ENCODE measurements around the gene TPPP3.
"Not testable (repeated sequence)": the region's sequence is repeated elsewhere in the genome, so short reads cannot be mapped to it uniquely, and the experiment has no call there.

TPPP3 gene

DNA sequence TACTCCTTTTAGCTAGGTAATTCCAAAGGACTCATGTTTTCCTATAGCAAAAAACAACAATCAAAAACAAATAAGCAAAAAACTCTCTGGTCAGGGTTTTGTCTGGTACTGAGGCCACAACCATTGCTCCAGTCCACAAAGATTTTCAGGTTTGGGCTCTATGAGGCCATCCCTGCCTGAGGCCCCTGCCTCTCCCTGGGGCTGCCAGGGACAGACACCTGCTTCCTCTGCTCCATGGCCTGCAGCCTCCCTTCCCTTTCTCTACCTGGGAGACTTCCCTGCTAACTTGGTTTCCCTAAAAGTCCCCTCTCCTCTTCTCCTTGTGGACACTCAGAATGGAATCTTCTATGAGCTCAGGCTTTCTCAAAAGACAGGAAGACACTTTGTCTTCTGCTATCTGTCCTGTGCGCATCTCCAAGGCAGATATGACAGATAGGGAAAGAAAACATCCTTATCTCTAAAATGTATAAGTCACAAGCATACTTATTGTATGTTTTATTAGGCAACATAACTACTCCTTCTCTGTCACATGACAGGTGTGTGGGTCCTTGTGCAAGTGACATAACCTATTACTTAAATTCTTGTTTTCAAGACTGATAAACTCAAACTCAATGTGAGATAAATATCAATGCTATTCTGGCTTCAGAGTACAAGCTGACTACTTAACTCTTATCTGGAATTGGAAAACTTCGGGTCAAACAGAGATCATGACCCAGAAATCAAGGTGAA lies 24.2 kb upstream of the TPPP3 start:
- TF ChIP-seq POLR2A (IDR thresholded peaks at IDR 0.05; ENCODE audit: low read depth, low read length) (no peak), POLR2AphosphoS5 (IDR thresholded peaks at IDR 0.05; ENCODE audit: low read depth, low read length) (no peak), PAX5 (IDR thresholded peaks at IDR 0.05; ENCODE audit: insufficient read depth, low read length, severe bottlenecking) (no peak), POU2F2 (IDR thresholded peaks at IDR 0.05; ENCODE audit: low read depth, low read length) (no peak), TAF1 (IDR thresholded peaks at IDR 0.05; ENCODE audit: low read depth, low read length) (no peak), SPI1 (IDR thresholded peaks at IDR 0.05; ENCODE audit: low read depth, low read length) (no peak)
- DNase-seq (ENCODE audit: insufficient read length, low spot score): no peak
- no peak for FAIRE-seq

DNA sequence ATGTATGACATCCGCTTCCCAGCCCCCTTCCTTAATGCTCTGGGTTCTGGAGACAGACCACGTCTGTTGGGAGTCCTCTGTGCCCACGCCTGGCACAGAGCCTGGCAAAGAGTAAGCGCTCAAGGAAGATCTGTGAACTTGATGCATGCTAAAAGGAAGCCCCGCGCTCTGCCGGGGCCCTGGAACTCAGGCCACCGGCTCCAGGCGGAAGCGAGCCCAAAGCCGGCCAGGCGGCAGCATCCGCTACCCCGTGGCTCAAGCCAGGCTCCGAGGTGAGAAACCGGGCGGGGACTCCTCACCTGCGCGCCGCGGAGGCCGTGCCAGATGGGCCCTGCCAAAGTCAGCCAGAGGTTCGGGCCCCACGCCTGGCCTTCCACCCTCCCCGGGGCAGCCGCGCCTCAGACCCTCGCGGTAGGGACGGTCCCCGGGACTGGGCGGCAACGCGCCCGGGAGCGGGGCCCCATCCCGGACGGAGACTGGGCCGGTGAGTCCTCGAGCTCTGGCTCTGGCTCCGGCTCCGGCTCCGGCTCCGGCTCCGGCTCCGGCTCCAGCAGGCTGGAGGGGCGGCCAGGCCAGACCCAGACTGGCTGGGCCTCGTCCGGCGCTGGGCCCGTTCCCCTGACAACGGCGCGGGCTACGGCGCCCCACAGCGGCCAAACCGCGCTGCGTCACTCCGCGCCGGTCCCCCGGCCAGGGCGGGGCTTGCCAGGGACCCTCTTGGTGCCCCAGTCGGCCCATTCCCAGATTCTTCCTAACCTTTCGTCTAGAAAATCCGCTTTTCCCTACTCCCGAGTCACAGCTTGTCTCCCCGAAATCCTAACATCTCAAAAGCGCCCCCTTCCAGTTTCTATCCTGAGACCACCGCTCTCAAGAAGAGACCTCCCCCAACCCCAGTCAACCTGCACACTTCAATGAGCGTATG lies 22.8 kb upstream of the TPPP3 start, which contains the start of gene ZDHHC1:
TSS of gene ZDHHC1 (minus strand) at position 606 of the 922 bp plus-strand sequence. CDS start 8,702 bp downstream, outside the sequence.
- no peak for TF ChIP-seq POLR2A (IDR thresholded peaks at IDR 0.05; ENCODE audit: low read depth, low read length)
- 0 out of 2 replicates have a peak, but pooled peaks have one; percentile 9 for TF ChIP-seq SPI1 (IDR thresholded peaks at IDR 0.05; ENCODE audit: low read depth, low read length)
- 0 out of 2 replicates have a peak, but pooled peaks have one; percentile 21 for TF ChIP-seq POU2F2 (IDR thresholded peaks at IDR 0.05; ENCODE audit: low read depth, low read length)
- peak; percentile 92 for DNase-seq (ENCODE audit: insufficient read length, low spot score)
- peak; percentile 40 for FAIRE-seq

- not testable (repeated sequence) for DNase-seq (ENCODE audit: insufficient read length, low spot score); FAIRE-seq
These were observed 22.1 kb upstream of the TPPP3 start for GRCh38 chr16:67415421-67415820.

GRCh38 chr16:67413978-67414911 lies 20.9 kb upstream of the TPPP3 start:
- TF ChIP-seq POU2F2 (IDR thresholded peaks at IDR 0.05; ENCODE audit: low read depth, low read length) (no peak), SPI1 (IDR thresholded peaks at IDR 0.05; ENCODE audit: low read depth, low read length) (peak; percentile 73)
- FAIRE-seq: peak; percentile 5
- DNase-seq (ENCODE audit: insufficient read length, low spot score): no peak

- FAIRE-seq: no peak
- DNase-seq (ENCODE audit: insufficient read length, low spot score): no peak
- TF ChIP-seq POLR2AphosphoS5 (IDR thresholded peaks at IDR 0.05; ENCODE audit: low read depth, low read length) (no peak), POLR2A (IDR thresholded peaks at IDR 0.05; ENCODE audit: low read depth, low read length) (no peak), PAX5 (IDR thresholded peaks at IDR 0.05; ENCODE audit: insufficient read depth, low read length, severe bottlenecking) (no peak), SPI1 (IDR thresholded peaks at IDR 0.05; ENCODE audit: low read depth, low read length) (no peak), TAF1 (IDR thresholded peaks at IDR 0.05; ENCODE audit: low read depth, low read length) (no peak), POU2F2 (IDR thresholded peaks at IDR 0.05; ENCODE audit: low read depth, low read length) (no peak)
These were observed 19.0 kb upstream of the TPPP3 start for GRCh38 chr16:67412294-67412693.

DNA sequence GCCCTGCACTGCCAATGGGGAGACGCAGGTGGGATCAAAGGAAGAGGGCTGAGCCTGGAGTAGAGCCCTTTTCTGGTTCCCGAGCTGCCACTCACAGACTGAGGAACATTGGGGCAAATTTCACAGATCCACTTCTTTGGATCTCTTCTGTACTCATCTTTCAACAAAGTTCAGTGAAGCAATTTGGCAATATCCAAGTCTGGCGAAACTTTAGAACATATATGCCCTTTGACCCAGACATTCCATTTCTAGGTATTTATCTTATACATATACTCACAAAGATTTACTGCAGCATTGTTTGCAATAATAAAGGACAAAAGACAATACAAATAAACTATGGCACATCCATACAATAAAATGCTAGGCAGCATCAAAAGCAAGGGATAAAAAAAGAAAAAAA lies 18.0 kb upstream of the TPPP3 start:
- TF ChIP-seq POU2F2 (IDR thresholded peaks at IDR 0.05; ENCODE audit: low read depth, low read length) (no peak), POLR2AphosphoS5 (IDR thresholded peaks at IDR 0.05; ENCODE audit: low read depth, low read length) (no peak), TAF1 (IDR thresholded peaks at IDR 0.05; ENCODE audit: low read depth, low read length) (no peak), SPI1 (IDR thresholded peaks at IDR 0.05; ENCODE audit: low read depth, low read length) (no peak), POLR2A (IDR thresholded peaks at IDR 0.05; ENCODE audit: low read depth, low read length) (no peak), PAX5 (IDR thresholded peaks at IDR 0.05; ENCODE audit: insufficient read depth, low read length, severe bottlenecking) (no peak)
- DNase-seq (ENCODE audit: insufficient read length, low spot score): no peak
- no peak for FAIRE-seq

GRCh38 chr16:67409631-67410030 lies 16.3 kb upstream of the TPPP3 start:
- no peak for TF ChIP-seq POU2F2 (IDR thresholded peaks at IDR 0.05; ENCODE audit: low read depth, low read length)
- TF ChIP-seq SPI1 (IDR thresholded peaks at IDR 0.05; ENCODE audit: low read depth, low read length): no peak
- TF ChIP-seq POLR2A (IDR thresholded peaks at IDR 0.05; ENCODE audit: low read depth, low read length): no peak
- TF ChIP-seq POLR2AphosphoS5 (IDR thresholded peaks at IDR 0.05; ENCODE audit: low read depth, low read length): no peak
- TF ChIP-seq PAX5 (IDR thresholded peaks at IDR 0.05; ENCODE audit: insufficient read depth, low read length, severe bottlenecking): no peak
- TF ChIP-seq TAF1 (IDR thresholded peaks at IDR 0.05; ENCODE audit: low read depth, low read length): no peak
- DNase-seq (ENCODE audit: insufficient read length, low spot score) (no peak), FAIRE-seq (no peak)

- FAIRE-seq (no peak), DNase-seq (ENCODE audit: insufficient read length, low spot score) (no peak)
- TF ChIP-seq POLR2AphosphoS5 (IDR thresholded peaks at IDR 0.05; ENCODE audit: low read depth, low read length): no peak
- TF ChIP-seq TAF1 (IDR thresholded peaks at IDR 0.05; ENCODE audit: low read depth, low read length): no peak
- TF ChIP-seq SPI1 (IDR thresholded peaks at IDR 0.05; ENCODE audit: low read depth, low read length): no peak
- no peak for TF ChIP-seq POU2F2 (IDR thresholded peaks at IDR 0.05; ENCODE audit: low read depth, low read length)
- no peak for TF ChIP-seq PAX5 (IDR thresholded peaks at IDR 0.05; ENCODE audit: insufficient read depth, low read length, severe bottlenecking)
- no peak for TF ChIP-seq POLR2A (IDR thresholded peaks at IDR 0.05; ENCODE audit: low read depth, low read length)
These were observed 14.6 kb upstream of the TPPP3 start for GRCh38 chr16:67407788-67408452.

Data from GM12891 (cell line).